Measurements from ENCODE around the gene SASH1.

The SASH1 gene

DNA sequence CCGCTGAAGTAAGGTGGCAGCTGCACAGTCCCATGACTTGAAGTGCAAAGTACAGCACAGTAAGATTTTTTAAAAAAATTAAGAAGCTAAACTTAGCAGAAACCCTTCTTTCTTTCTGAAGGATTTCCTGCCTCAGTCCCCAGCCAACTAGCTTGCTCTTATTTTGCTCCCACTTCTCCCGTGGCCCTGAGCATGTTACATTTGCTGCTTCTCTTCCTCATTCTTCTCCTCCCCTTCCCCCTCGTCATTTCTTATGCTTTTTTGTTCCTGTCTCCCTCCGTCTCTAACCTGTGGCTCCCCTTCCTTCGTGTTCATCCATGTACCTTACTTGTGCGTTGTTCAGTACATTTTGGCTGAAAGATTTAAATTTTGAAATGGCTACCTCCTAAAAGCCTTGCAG lies 123.0 kb downstream of the SASH1 start:
- no peak for DNase-seq
- no peak for TF ChIP-seq GATA1 (IDR thresholded peaks at IDR 0.05; ENCODE audit: low read depth, low read length)
- no peak for TF ChIP-seq POLR2A (IDR thresholded peaks at IDR 0.05; ENCODE audit: low read length)

DNA sequence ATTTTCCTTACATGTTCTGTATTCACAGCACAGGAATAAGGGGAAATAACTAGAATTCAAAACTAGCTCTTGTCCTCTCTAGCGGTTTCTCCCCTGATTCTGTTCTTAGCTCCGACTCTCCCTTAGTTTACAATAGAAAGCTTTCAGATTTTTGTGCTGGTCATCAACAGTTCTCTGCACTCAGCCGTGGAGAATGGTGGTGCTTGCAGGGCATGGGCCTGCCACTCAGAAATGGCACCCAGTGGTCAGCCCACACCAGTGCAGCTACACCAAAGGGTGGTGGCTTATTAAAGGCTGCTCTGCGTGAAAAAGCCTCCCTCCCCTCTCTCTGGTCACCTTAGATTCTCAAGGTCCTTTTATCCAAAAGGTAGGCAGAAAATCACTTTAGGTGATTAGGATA lies 123.5 kb downstream of the SASH1 start:
- DNase-seq: no peak
- no peak for TF ChIP-seq POLR2A (IDR thresholded peaks at IDR 0.05; ENCODE audit: low read length)
- no peak for TF ChIP-seq GATA1 (IDR thresholded peaks at IDR 0.05; ENCODE audit: low read depth, low read length)

- TF ChIP-seq GATA1 (IDR thresholded peaks at IDR 0.05; ENCODE audit: low read depth, low read length) (no peak), POLR2A (IDR thresholded peaks at IDR 0.05; ENCODE audit: low read length) (no peak)
- DNase-seq: no peak
Measured at GRCh38 chr6:148467926-148468325, 125.3 kb downstream of the SASH1 start.

GRCh38 chr6:148470156-148470555 lies 127.5 kb downstream of the SASH1 start:
- TF ChIP-seq GATA1 (IDR thresholded peaks at IDR 0.05; ENCODE audit: low read depth, low read length) (no peak), POLR2A (IDR thresholded peaks at IDR 0.05; ENCODE audit: low read length) (no peak)
- DNase-seq: no peak

GRCh38 chr6:148470606-148471465 lies 128.2 kb downstream of the SASH1 start:
- TF ChIP-seq GATA1 (IDR thresholded peaks at IDR 0.05; ENCODE audit: low read depth, low read length) (no peak), POLR2A (IDR thresholded peaks at IDR 0.05; ENCODE audit: low read length) (no peak)
- no peak for DNase-seq

DNA sequence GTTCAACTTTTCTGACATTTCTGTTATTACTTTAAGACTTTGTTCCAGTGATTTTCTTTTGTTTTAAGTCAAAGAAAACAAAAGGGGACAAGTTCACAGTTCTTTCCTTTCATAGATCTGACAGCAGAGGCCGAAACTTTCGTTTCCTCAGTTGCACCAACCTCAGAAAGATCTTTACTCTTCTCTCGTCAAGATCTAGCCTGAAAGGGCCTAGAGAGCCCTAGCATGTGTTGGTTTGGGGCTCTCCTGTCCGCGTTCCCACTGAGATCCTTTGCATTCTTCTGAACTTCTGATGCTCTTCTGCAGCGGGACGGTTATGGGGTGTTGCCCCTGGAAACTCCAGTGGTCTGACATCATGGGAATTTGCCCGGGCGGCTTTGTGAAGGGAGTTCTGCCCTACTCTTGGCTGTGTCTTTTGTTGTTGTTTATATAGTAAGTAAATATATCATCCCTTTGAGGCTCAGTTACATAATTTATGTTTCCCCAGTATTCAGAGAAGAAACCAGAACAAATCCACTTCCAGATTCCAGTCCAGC lies 129.1 kb downstream of the SASH1 start:
- DNase-seq: no peak
- TF ChIP-seq GATA1 (IDR thresholded peaks at IDR 0.05; ENCODE audit: low read depth, low read length): no peak
- no peak for TF ChIP-seq POLR2A (IDR thresholded peaks at IDR 0.05; ENCODE audit: low read length)

GRCh38 chr6:148472171-148473105 lies 129.8 kb downstream of the SASH1 start:
- no peak for DNase-seq
- no peak for TF ChIP-seq POLR2A (IDR thresholded peaks at IDR 0.05; ENCODE audit: low read length)
- TF ChIP-seq GATA1 (IDR thresholded peaks at IDR 0.05; ENCODE audit: low read depth, low read length): no peak

DNA sequence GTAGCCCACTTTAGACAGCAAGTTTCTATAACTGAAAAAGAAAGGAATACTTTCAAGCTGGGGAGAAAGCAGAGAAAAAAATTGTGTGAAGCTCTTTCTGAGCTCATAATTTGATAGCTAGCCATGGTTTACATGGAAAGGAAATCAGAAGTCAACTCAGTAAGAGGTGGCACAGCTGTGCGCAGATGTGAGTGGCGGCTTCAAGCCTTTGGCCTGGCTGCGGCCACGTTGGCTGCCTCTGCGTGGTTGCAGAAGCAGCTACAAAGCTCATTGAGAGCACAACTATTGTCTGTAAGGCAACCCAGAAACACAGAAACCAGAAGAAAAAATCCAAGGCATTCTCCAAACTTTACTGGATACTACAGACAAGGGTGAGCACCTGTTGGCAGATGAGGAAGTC lies 136.9 kb downstream of the SASH1 start:
- no peak for TF ChIP-seq GATA1 (IDR thresholded peaks at IDR 0.05; ENCODE audit: low read depth, low read length)
- DNase-seq: no peak

GRCh38 chr6:148487461-148487860 lies 144.8 kb downstream of the SASH1 start:
- TF ChIP-seq GATA1 (IDR thresholded peaks at IDR 0.05; ENCODE audit: low read depth, low read length): no peak
- TF ChIP-seq POLR2A (IDR thresholded peaks at IDR 0.05; ENCODE audit: low read length): no peak
- DNase-seq: no peak

- TF ChIP-seq POLR2A (IDR thresholded peaks at IDR 0.05; ENCODE audit: low read length) (no peak), GATA1 (IDR thresholded peaks at IDR 0.05; ENCODE audit: low read depth, low read length) (no peak)
- DNase-seq: no peak
Measured at GRCh38 chr6:148491638-148492251, 149.1 kb downstream of the SASH1 start.

- no peak for DNase-seq
- no peak for TF ChIP-seq GATA1 (IDR thresholded peaks at IDR 0.05; ENCODE audit: low read depth, low read length)
- TF ChIP-seq POLR2A (IDR thresholded peaks at IDR 0.05; ENCODE audit: low read length): no peak
Measured at GRCh38 chr6:148492654-148493290, 150.1 kb downstream of the SASH1 start.

DNA sequence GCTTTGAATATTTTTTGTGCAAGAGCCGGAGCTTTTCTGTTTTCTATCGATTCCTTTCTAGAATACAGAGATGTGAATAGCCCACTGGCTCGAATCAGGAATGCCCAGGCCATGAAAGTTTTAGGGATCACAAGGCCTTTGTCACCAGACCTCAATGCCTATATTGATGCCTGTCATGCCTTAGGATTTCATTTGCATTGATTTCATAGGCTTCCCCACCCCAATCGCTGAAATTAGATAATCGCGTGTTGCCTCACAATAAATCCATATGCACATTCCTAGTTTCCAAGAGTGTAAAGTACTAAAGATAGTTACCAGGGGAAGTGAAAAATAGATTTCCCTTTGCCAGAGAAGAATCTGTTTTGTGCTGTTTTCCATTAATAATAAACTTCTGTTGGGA lies 150.8 kb downstream of the SASH1 start:
- no peak for DNase-seq
- TF ChIP-seq GATA1 (IDR thresholded peaks at IDR 0.05; ENCODE audit: low read depth, low read length) (no peak), POLR2A (IDR thresholded peaks at IDR 0.05; ENCODE audit: low read length) (no peak)

- no peak for DNase-seq
- TF ChIP-seq POLR2A (IDR thresholded peaks at IDR 0.05; ENCODE audit: low read length) (no peak), GATA1 (IDR thresholded peaks at IDR 0.05; ENCODE audit: low read depth, low read length) (no peak)
Measured at GRCh38 chr6:148494226-148494625, 151.6 kb downstream of the SASH1 start.
